Common myeloid progenitor, CD34-positive (primary cell): ENCODE measurements around the gene RASAL2.

Experiments used
- CTCF ChIA-PET: fragments of 350-600 bp; sonication (Branson Sonifier 250); formaldehyde crosslinking; loops from one replicate; lab custom pipeline; 2021; ENCODE audit warnings: antibody characterized with exemption; lab: Charles Lee
- POLR2A ChIA-PET: fragments of 350-600 bp; sonication (Branson Sonifier 250); formaldehyde crosslinking; loops from one replicate; lab custom pipeline; 2021; ENCODE audit warnings: antibody characterized with exemption; lab: Charles Lee
- DNase-seq, 3 donors: peaks; one replicate each; pipeline versions ENCODE4 v3.0.0 to v3.0.0-alpha.2; 2013
- H3K27ac ChIP-seq, 2 experiments: 1 replicate in 1 of 2; 2 replicates in 1 of 2; pipeline ENCODE4 v1.7.0; 2013; ENCODE audit warnings: inconsistent platforms in 2 of 2, low read length in 2 of 2, mild to moderate bottlenecking in 2 of 2, low read depth in 1 of 2, moderate library complexity in 1 of 2; ENCODE audit not compliant: severe bottlenecking in 2 of 2, insufficient read depth in 1 of 2, poor library complexity in 1 of 2
- H3K27me3 ChIP-seq, 5 experiments: replicated peaks in 2 of 5; 1 replicate in 3 of 5; 2 replicates in 2 of 5; pipeline versions ENCODE4 v1.6.1 to v1.7.0; 2013; ENCODE audit warnings: low read length in 4 of 5, mild to moderate bottlenecking in 2 of 5, moderate library complexity in 2 of 5, inconsistent platforms in 1 of 5; ENCODE audit not compliant: insufficient read depth in 5 of 5, control insufficient read depth in 4 of 5
- H3K36me3 ChIP-seq, 4 experiments: 1 replicate in 2 of 4; 2 replicates in 2 of 4; pipeline versions ENCODE4 v1.6.1 to v1.7.0; 2013; ENCODE audit warnings: low read length in 3 of 4, control low read depth in 1 of 4, mild to moderate bottlenecking in 1 of 4; ENCODE audit not compliant: control insufficient read depth in 4 of 4, insufficient read depth in 4 of 4
- H3K4me1 ChIP-seq, 4 experiments: 1 replicate in 3 of 4; 2 replicates in 1 of 4; pipeline versions ENCODE4 v1.6.1 to v1.7.1; 2013; ENCODE audit warnings: low read length in 3 of 4, mild to moderate bottlenecking in 3 of 4, control low read depth in 1 of 4, inconsistent platforms in 1 of 4, moderate library complexity in 1 of 4; ENCODE audit not compliant: control insufficient read depth in 4 of 4, insufficient read depth in 4 of 4; ENCODE audit errors: control extremely low read depth in 1 of 4
- H3K4me3 ChIP-seq, 7 experiments: 1 replicate in 4 of 7; 2 replicates in 3 of 7; pipeline versions ENCODE4 v1.5.1 to v1.7.0; 2013; ENCODE audit warnings: mild to moderate bottlenecking in 7 of 7, low read length in 6 of 7, moderate library complexity in 6 of 7, inconsistent platforms in 2 of 7, low read depth in 2 of 7, control low read depth in 1 of 7; ENCODE audit not compliant: insufficient read depth in 4 of 7, control insufficient read depth in 1 of 7; ENCODE audit errors: extremely low read depth in 1 of 7
- H3K9me3 ChIP-seq, 5 experiments: 1 replicate in 4 of 5; 2 replicates in 1 of 5; pipeline versions ENCODE4 v1.6.1 to v1.7.1; 2013; ENCODE audit warnings: low read length in 4 of 5, mild to moderate bottlenecking in 2 of 5, inconsistent platforms in 1 of 5, low read depth in 1 of 5, moderate library complexity in 1 of 5; ENCODE audit not compliant: control insufficient read depth in 4 of 5, insufficient read depth in 2 of 5; ENCODE audit errors: control extremely low read depth in 1 of 5
- WGBS: methylation state at CpG from one replicate; pipeline ENCODE4 v1.1.5; 2013; ENCODE audit not compliant: insufficient coverage; 5-methylcytosine and 5-hydroxymethylcytosine counted together

The RASAL2 gene

DNA sequence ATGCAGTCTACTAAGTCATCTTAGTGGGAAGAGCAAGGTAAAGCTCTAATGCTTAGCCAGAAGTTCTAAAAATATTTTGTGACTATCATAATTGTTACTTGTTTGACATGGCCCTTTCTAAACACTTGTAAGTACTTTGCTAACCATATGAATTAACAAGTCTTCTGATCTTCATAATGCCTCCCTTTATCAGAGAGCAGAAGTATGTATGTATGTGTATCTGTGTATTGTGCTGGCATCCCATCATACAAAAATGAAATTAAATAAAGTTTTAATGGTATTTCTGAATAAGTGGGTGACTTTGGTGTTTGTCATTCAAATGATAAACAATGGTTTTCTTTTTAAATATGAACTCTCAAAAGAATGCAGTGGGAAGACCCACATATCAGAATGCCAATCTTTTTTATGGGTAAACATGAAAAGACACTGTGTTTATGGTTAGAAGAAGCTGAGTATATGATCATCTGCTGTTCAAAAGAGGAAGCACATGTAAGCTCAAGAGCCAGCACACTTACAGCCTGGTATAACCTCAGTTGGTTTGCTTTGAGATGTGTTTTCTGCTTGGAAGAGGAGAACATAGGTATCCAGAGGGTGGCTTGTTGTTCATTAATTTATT lies 243.3 kb downstream of the RASAL2 start:
- H3K27ac ChIP-seq = no peak overlapping the region
- H3K27me3 ChIP-seq = no peaks in the 10 kb centered on the region
- no peaks in the 10 kb centered on the region for H3K4me1 ChIP-seq
- ChIA-PET CTCF (interaction anchor here (0.6 kb wide), 1 partner anchor 665 kb away, joined by 4 read pairs; no protein-coding TSS in a partner anchor), POLR2A (interaction anchor here (0.7 kb wide), 1 partner anchor 75 kb away, joined by 3 read pairs; no protein-coding TSS in a partner anchor)
- no peak overlapping the region for H3K4me3 ChIP-seq
- DNase-seq = peak in 2 of 3 donors; percentile 23 to 31
- H3K36me3 ChIP-seq = no peaks in the 10 kb centered on the region
- no peaks in the 10 kb centered on the region for H3K9me3 ChIP-seq

DNA sequence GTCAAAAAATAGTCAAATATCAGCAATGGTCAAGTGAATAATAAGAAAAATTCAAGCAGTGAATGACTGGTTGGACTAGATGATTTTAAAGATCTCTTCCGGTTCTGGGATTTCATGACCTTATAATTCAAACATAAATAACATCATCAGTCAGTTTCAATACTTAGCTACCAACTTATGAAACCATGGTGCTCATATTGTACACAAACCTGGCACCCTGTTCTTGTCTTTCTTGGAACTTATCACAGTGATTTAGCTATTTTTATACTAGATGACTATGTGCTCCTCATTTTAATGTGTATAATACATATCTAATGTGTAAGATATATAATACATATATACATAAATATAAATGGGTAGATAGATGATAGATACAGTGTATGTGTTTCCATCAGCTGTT lies 245.9 kb downstream of the RASAL2 start:
- CTCF ChIA-PET = interaction anchor here (0.9 to 1.1 kb wide), 2 partner anchors 41 to 162 kb away, joined by 3 read pairs; no protein-coding TSS in a partner anchor
- no CpG with 5 or more reads among the region's 1 CpG for WGBS
- no peak overlapping the region for H3K27ac ChIP-seq

DNA sequence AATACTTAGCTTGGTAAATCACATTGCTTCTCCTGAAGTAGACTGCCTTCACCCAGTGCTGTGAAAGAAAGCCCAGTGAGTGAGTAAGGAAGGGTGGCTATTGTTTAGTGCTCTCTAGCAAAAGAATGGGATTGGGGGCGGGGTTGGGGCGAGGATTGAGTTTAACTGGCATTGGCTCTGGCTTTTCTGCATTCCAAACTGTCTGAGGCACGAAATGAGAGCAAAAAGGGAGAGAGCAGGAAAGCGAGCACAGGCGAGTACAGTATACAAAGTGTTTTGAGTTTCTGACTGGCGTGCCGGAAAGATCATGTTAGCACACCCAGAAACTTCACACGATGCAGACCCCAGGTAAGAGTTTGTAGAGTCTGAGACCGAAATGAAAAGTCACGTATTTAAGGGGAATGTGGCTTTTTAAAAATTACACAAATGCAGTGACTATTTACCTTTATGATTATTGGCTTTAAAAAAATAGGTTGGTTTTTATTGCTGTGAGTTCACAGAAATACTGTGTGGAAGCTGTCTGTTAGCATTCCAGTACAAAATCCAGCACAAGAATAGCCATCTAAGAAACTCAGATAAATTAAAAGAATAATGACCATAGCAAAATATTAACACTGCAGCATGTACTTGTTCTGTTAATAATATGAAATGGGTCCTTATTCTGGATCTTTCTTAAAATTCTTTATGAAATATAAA lies 247.5 kb downstream of the RASAL2 start:
- no peak for DNase-seq
- Histone ChIP-seq H3K27me3 (no peaks in the 10 kb centered on the region), H3K4me3 (no peak overlapping the region), H3K9me3 (no peaks in the 10 kb centered on the region), H3K4me1 (no peaks in the 10 kb centered on the region), H3K36me3 (no peaks in the 10 kb centered on the region), H3K27ac (no peak overlapping the region)
- ChIA-PET POLR2A (no interaction called here), CTCF (interaction anchor here (1.0 kb wide), 1 partner anchor 31 kb away, joined by 3 read pairs; no protein-coding TSS in a partner anchor)
- 98% methylated on average over 8 of the region's 10 CpGs for WGBS

More for the DNA sequence above, 245.9 kb downstream of the RASAL2 start:
- POLR2A ChIA-PET = interaction anchor here (0.6 kb wide), 1 partner anchor 10 kb away, joined by 3 read pairs; no protein-coding TSS in a partner anchor
- Histone ChIP-seq H3K36me3 (no peaks in the 10 kb centered on the region), H3K4me3 (no peak overlapping the region), H3K4me1 (no peaks in the 10 kb centered on the region), H3K9me3 (no peaks in the 10 kb centered on the region), H3K27me3 (no peaks in the 10 kb centered on the region)
- no peak for DNase-seq

DNA sequence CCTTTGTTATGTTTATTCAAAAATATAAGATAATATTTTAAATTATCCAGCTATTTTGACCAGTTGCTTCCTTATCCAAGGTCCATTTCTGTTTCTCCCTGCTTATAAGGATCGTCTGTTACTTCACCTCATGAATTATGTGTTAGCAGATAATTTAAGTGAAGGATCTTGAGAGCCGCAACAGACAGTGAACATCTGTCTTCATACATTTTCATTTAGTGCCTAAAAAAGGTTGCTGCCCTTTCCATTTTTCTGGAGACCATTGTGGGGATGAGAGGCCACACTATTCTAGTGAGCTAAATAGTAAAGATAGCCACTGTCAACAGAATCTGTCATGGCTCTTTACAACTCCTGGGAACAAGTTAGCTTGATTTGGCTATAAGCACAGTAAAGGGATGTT lies 248.8 kb downstream of the RASAL2 start:
- H3K4me3 ChIP-seq = no peak overlapping the region
- H3K4me1 ChIP-seq = no peaks in the 10 kb centered on the region
- ChIA-PET CTCF (interaction anchor here (1.3 kb wide), 1 partner anchor 23 kb away, joined by 4 read pairs; no protein-coding TSS in a partner anchor), POLR2A (no interaction called here)
- no peaks in the 10 kb centered on the region for H3K27me3 ChIP-seq
- no peaks in the 10 kb centered on the region for H3K36me3 ChIP-seq
- 100% methylated on average over 1 of the region's 2 CpGs for WGBS
- no peak for DNase-seq
- no peak overlapping the region for H3K27ac ChIP-seq
- no peaks in the 10 kb centered on the region for H3K9me3 ChIP-seq

DNA sequence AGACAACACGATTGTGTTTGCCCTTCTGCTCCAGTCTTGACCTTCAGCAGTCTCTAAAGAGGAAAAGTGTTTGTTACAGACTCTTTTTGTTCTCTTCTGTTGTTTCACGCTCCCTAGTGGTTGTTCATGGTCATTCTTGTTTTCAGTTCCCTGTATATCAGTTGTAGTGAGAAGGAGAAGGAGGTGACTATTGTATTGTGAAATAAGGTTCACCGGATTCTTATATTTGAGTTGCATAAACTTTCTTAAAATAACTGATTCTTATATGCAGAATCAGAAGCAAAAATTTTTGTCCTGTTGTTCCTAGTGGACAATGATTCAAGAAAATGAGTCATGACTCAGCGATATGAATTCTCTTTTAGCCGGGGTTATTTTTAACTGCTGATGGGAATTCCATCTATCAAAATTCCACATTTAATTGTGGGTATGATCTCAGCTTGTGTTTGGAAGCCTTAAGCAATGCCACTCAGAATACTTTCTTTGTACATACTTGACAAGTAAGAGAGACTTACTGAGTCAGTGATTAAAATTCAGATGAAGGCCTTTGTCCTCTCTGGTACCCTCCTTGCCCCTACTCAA lies 250.7 kb downstream of the RASAL2 start:
- ChIA-PET POLR2A (no interaction called here), CTCF (interaction anchor here (1.0 to 1.9 kb wide), 3 partner anchors 22 to 45 kb away, joined by 3 to 6 read pairs (median 4); no protein-coding TSS in a partner anchor)
- Histone ChIP-seq H3K36me3 (no peaks in the 10 kb centered on the region), H3K9me3 (no peaks in the 10 kb centered on the region), H3K4me3 (no peak overlapping the region), H3K27ac (no peak overlapping the region), H3K27me3 (no peaks in the 10 kb centered on the region), H3K4me1 (no peaks in the 10 kb centered on the region)
- peak; percentile 13 to 47 (median 42) for DNase-seq
- WGBS = 68% methylated on average over 3 of the region's 5 CpGs

DNA sequence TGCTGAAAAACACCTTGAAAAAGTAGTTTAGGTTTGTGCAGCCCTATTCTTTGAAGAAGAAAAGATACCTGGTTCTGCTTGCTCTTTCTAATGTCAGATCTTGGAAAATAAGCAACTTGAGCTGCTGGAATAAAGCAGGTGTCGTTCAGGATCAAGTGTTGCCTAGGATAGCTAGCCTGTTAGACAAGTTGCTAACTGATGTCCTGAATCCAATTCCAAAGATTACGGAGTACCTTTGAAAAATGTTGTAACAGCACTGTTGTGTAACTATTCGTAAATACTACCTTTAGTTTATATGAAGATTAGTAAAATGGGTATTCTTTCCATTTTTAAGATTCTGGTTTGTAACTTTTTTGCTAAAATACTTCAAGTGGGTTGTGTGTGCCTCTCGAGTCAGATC lies 251.3 kb downstream of the RASAL2 start:
- peaks cover 0 to 2% (median 0%) of the 10 kb centered on the region in 4 experiments for H3K4me1 ChIP-seq
- H3K9me3 ChIP-seq = no peaks in the 10 kb centered on the region
- ChIA-PET CTCF (interaction anchor here (1.0 to 1.9 kb wide), 2 partner anchors 38 to 45 kb away, joined by 3 to 6 read pairs; no protein-coding TSS in a partner anchor), POLR2A (interaction anchor here (0.6 kb wide), 1 partner anchor 15 kb away, joined by 3 read pairs; no protein-coding TSS in a partner anchor)
- no peak overlapping the region for H3K4me3 ChIP-seq
- no peaks in the 10 kb centered on the region for H3K36me3 ChIP-seq
- 100% methylated on average over 3 of the region's 4 CpGs for WGBS
- no peaks in the 10 kb centered on the region for H3K27me3 ChIP-seq
- no peak for DNase-seq
- H3K27ac ChIP-seq = no peak overlapping the region
